OCI-LY7 (cell line): ENCODE results near the gene HLTF.

Source experiments
- CTCF ChIP-seq: fragments of 200-600 bp; sonication (generic); conservative IDR thresholded peaks from 2 replicates; pipeline ENCODE4 v1.5.1; 2014; ENCODE audit warnings: mild to moderate bottlenecking, antibody characterized with exemption, low read length, moderate library complexity, mixed read lengths
- EZH2phosphoT487 ChIP-seq: fragments of 200-600 bp; sonication (generic); IDR thresholded peaks from 2 replicates; pipeline ENCODE4 v1.6.1; 2018; ENCODE audit warnings: low read depth, borderline replicate concordance, mild to moderate bottlenecking, mixed run types, antibody characterized with exemption, low read length, moderate library complexity, mixed read lengths

- TF ChIP-seq CTCF = no peak
- TF ChIP-seq EZH2phosphoT487 = no peak
Observed at GRCh38 chr3:149003653-149004305, 82.6 kb downstream of the HLTF start.
